IPS DF 6.9 (cell line): Measurements from ENCODE around the gene SYF2.

Source experiments
- DNase-seq: peaks from one replicate; pipeline ENCODE4 v3.0.0-alpha.2; 2013; ENCODE audit warnings: low read depth, low spot score
- H3K27ac ChIP-seq: one replicate; pipeline ENCODE4 v1.5.1; 2013; ENCODE audit warnings: low read length, control low read depth
- H3K27me3 ChIP-seq: 2 replicates; pipeline ENCODE4 v1.6.1; 2013; ENCODE audit warnings: mild to moderate bottlenecking, low read length; ENCODE audit not compliant: control insufficient read depth, insufficient read depth
- H3K36me3 ChIP-seq: 2 replicates; pipeline ENCODE4 v1.6.1; 2013; ENCODE audit warnings: low read length; ENCODE audit not compliant: control insufficient read depth, insufficient read depth
- H3K4me1 ChIP-seq: 2 replicates; pipeline ENCODE4 v1.6.1; 2013; ENCODE audit warnings: low read length; ENCODE audit not compliant: control insufficient read depth, insufficient read depth
- H3K4me3 ChIP-seq: 2 replicates; pipeline ENCODE4 v1.5.1; 2013; ENCODE audit warnings: mild to moderate bottlenecking, low read length
- H3K9me3 ChIP-seq: 2 replicates; pipeline ENCODE4 v1.6.1; 2013; ENCODE audit warnings: low read length, inconsistent platforms; ENCODE audit not compliant: control insufficient read depth, insufficient read depth
- WGBS: extraction: QIAGEN DNeasy Blood & Tissue Kit; methylation state at CpG from one replicate; pipeline ENCODE4 v1.1.7; 2013; ENCODE audit warnings: mixed read lengths, missing lambda C conversion rate; ENCODE audit not compliant: insufficient read length, insufficient coverage; 5-methylcytosine and 5-hydroxymethylcytosine counted together

Gene SYF2

DNA sequence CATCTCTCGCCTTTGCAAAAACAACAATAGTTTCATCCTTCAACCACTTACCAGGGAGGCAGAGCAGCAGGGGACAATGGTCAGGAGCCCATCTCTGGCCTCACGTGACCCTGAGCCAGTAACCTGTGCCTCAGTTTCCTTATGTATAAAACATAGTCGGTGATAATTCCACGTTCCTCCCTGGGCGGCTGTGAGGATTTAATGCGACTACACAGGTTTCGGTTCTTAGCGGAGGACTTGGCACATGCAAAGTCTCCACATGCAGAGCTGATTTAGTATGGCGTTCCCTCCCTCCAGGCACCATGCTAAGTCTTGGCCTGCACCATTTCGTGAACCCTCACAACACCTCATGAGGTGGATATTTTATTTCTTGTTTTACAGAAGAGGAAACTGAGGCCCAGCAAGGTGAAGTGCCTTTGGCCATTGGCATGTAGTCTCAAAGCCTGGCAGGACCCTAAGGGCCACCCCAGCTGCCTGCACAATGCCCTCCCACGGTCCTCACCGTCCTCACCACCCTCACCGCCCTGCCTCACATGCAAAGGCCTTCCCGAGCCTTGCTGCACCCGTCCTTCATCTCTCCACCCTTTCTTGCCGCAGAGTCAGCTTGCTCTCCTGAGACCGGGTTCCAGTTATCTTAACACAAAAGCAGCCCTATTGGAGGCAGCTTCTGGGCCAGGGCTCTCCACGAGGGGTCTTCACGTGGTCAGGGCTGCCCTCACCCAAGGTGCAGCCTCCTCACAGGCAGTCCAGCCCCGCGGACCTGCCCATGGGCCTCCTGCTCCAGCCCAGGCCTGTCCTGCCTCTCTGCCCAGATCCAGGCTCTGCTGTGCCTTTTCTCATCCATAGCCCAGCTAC, 48.9 kb downstream of the SYF2 start:
- Histone ChIP-seq H3K4me3 (no peak overlapping the region), H3K27me3 (no peaks in the 10 kb centered on the region), H3K36me3 (no peaks in the 10 kb centered on the region), H3K9me3 (no peaks in the 10 kb centered on the region), H3K27ac (no peak overlapping the region), H3K4me1 (no peaks in the 10 kb centered on the region)
- no peak for DNase-seq
- no CpG with 5 or more reads among the region's 21 CpGs for WGBS

DNA sequence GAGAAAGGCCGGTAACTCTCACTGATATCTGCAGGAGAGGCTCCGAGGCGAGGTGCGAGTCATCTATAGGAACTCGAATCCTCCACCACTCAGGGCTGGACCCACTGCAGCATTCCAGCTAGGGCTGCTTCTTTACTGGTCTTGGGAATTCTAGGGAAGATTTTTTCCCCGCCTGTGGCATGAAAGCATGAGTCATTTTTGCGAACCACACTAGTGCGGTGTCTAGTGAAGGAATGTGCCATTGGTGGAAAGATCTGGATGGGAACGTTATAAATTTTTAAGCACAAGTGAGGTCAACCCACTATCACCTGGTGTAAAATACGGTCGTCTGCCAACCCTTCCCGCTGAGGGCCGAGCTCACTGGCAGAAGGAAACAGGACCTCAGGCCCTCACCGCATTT, 49.7 kb downstream of the SYF2 start:
- Histone ChIP-seq H3K4me1 (no peaks in the 10 kb centered on the region), H3K27me3 (no peaks in the 10 kb centered on the region), H3K9me3 (no peaks in the 10 kb centered on the region), H3K4me3 (no peak overlapping the region), H3K27ac (no peak overlapping the region), H3K36me3 (no peaks in the 10 kb centered on the region)
- no CpG with 5 or more reads among the region's 14 CpGs for WGBS
- DNase-seq, result no peak

DNA sequence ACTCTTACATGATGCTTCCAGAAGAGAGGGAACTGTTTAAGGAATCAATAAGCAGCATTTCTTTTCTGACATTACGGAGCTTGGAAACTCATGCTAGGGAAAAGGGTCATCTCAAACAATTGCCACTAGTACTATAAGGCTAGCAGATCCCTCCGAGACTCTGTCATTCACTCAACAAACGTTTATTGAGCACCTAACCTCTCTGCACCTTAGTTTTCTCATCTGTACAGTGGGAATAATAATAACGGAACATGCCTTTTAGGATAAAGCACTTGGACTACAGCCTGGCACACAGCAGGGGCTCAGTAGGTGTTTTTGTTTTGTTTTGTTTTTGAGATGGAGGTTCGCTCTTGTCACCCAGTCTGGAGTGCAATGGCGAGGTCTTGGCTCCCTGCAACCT, 51.3 kb downstream of the SYF2 start:
- H3K27ac ChIP-seq, result no peak overlapping the region
- DNase-seq, result no peak
- WGBS, result no CpG with 5 or more reads among the region's 6 CpGs
- H3K4me1 ChIP-seq, result no peaks in the 10 kb centered on the region
- no peak overlapping the region for H3K4me3 ChIP-seq
- H3K9me3 ChIP-seq, result no peaks in the 10 kb centered on the region
- H3K36me3 ChIP-seq, result no peaks in the 10 kb centered on the region
- H3K27me3 ChIP-seq, result no peaks in the 10 kb centered on the region

DNA sequence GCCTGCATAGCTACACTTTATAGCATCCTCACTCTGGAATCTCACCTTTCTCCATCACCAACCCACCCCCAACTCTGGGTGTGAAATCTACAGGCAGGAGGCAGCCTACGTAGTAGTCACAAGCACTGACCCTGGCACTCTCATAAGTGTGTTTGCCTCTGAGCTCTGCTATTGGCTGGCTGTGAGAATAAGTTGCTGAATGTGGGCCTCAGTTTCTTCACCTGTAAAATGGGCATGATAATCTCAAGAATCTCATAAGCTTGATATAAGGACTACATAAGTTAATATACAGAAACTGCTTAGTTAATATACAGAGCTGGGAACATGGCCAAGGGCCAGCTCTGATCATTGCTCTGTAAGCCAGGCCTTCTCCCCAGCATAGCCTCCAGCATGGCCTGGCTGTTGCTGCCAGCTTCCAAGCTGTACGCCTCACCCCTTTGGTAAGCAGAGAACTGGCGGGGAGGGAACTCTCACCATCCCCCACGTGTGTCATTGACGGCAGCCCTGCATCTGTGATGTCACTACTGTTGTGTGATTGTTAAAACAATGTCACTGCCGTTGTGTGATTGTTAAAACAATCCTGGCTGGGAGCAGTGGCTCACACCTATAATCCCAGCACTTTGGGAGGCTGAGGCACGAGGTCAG, 53.3 kb downstream of the SYF2 start:
- H3K4me1 ChIP-seq, result no peaks in the 10 kb centered on the region
- H3K27me3 ChIP-seq, result no peaks in the 10 kb centered on the region
- no peaks in the 10 kb centered on the region for H3K36me3 ChIP-seq
- no peaks in the 10 kb centered on the region for H3K9me3 ChIP-seq
- WGBS, result no CpG with 5 or more reads among the region's 7 CpGs
- no peak overlapping the region for H3K4me3 ChIP-seq
- no peak overlapping the region for H3K27ac ChIP-seq
- no peak for DNase-seq

DNA sequence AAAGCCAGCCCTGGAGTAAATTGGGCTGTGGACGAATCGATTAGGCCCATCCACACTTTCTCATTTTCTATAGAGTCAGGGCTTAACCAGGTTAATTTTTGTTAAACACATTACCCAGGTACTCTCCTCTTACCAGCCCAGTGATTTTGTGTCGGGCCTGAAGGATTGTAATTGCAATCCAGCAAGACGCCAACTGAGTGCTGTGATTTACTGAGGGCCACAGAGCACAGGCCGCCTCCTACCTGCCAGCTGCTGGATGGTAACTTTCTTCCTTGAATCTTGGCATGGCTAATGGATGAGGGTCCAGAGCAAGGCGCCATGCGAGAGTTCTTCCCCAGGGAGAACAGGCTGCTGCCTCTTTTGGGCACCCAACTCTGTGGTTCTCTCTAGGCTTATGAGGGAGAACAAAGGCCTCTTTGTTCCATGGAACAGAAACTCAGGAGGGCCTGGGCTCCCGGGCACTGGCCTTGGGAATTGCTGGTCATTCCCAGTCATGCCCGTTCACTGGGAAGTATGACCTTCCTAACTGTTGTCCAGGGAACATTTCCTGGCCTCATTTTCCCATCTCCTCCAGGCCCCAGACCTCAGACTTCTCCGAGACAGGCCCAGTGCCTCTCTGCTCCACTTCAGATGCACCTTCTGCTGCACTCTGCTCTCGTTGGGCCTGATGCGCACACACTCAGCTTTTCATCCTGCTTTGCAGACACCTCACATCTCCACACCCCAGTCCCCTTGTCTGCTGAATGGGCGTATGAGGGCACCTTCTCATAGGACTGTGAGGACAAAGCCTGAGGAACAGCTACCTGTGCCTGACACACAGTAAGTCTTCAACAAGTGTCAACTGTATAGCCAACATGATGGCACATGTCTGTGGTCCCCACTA, 57.3 kb downstream of the SYF2 start:
- H3K9me3 ChIP-seq, result no peaks in the 10 kb centered on the region
- H3K4me1 ChIP-seq, result no peaks in the 10 kb centered on the region
- no peak overlapping the region for H3K4me3 ChIP-seq
- no peaks in the 10 kb centered on the region for H3K27me3 ChIP-seq
- H3K36me3 ChIP-seq, result no peaks in the 10 kb centered on the region
- H3K27ac ChIP-seq, result no peak overlapping the region
- DNase-seq, result no peak
- WGBS, result no CpG with 5 or more reads among the region's 13 CpGs

DNA sequence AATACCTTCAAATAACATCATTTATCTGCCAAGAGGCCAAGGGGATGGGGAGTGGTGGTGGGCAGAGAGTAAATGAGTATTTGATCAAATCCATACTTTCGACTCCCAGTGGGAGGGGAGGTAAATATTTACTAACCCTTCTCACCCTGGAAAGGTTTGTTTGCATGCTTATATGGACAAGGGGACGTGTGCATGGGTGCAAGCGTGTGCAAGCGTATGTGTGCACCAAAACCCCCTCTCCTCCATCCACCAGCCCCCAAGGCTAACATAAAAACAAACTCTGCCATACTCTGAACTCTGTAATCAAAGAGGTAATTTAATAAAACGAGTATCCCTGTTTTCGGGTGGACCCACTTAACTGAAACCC, 58.0 kb downstream of the SYF2 start:
- H3K4me1 ChIP-seq, result no peaks in the 10 kb centered on the region
- no peak overlapping the region for H3K4me3 ChIP-seq
- H3K9me3 ChIP-seq, result no peaks in the 10 kb centered on the region
- WGBS, result no CpG with 5 or more reads among the region's 6 CpGs
- H3K27me3 ChIP-seq, result no peaks in the 10 kb centered on the region
- no peak overlapping the region for H3K27ac ChIP-seq
- DNase-seq, result no peak
- H3K36me3 ChIP-seq, result no peaks in the 10 kb centered on the region

DNA sequence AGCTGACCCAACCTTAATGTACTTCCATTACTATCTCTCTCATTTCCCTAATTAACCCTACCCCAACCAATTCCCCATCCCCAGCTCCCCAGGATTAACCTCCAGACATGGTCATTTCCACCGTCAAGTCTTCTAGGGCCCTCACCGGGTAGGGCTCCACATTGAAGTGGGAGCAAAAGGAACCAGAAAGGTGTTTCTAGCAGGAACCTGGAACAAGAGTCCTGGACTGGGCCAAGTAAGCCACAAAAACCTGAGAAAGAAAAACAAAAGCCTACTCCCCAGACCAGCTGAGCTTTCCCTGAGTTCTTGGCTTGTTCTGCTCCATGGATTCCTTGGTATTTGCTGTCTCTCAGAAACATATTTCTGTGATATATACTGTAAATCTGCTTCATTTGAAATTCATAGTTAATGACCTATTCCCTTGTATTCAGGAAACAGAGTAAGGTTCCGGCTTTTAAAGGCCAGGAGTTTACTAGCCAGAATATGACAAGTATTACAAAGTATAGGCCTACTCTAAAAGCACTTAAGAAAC, 58.4 kb downstream of the SYF2 start:
- H3K9me3 ChIP-seq, result no peaks in the 10 kb centered on the region
- no peaks in the 10 kb centered on the region for H3K27me3 ChIP-seq
- no CpG with 5 or more reads among the region's 3 CpGs for WGBS
- H3K27ac ChIP-seq, result no peak overlapping the region
- H3K4me3 ChIP-seq, result no peak overlapping the region
- H3K4me1 ChIP-seq, result no peaks in the 10 kb centered on the region
- no peak for DNase-seq
- no peaks in the 10 kb centered on the region for H3K36me3 ChIP-seq
